B cell (primary cell): ENCODE results near the gene MMGT1.

Source experiments
- EZH2 ChIP-seq: IDR thresholded peaks from 2 replicates; pipeline ENCODE4 v1.6.1; 2012; ENCODE audit warnings: borderline replicate concordance, low read depth, mild to moderate bottlenecking, moderate library complexity, low read length; ENCODE audit not compliant: insufficient read depth, poor library complexity, severe bottlenecking
- TF ChIP-seq, protein P1 (sequence below): fragments of 200-600 bp; IDR thresholded peaks from one replicate; pipeline ENCODE4 v1.8.0; 2022; ENCODE audit warnings: antibody characterized with exemption, mild to moderate bottlenecking

DNA sequence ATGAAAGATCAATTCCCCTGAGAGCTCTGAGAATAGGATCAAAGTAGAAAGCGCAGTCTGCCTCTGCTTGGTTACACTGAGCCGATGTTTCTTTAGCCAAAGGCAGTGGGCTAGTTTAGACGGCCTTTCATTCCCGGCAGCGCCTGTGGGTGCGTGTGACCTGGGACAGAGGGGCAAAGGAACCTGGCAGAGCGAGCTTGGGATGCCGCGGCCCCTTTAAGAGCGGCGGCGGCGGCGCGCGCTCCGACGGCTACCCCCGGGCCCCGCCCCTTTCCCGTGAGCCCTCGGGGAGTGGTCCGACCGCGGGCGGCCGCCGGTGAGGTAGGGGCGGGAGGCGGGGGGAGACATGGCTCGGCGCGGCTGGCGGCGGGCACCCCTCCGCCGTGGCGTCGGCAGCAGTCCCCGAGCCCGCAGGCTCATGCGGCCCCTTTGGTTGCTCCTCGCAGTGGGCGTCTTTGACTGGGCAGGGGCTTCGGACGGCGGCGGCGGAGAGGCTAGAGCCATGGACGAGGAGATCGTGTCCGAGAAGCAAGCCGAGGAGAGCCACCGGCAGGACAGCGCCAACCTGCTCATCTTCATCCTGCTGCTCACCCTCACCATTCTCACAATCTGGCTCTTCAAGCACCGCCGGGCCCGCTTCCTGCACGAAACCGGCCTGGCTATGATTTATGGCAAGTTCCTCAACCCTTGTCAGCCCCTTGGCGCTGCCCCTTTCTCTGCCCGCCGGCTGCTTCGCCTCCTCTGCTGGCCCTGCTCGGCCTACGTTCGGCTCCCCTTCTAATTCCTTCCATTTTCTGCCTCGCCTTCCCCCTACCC, 11.6 kb upstream of the MMGT1 start, which contains the start of gene SLC9A6:
- TF ChIP-seq EZH2: no peak
- TF ChIP-seq, protein P1, sequence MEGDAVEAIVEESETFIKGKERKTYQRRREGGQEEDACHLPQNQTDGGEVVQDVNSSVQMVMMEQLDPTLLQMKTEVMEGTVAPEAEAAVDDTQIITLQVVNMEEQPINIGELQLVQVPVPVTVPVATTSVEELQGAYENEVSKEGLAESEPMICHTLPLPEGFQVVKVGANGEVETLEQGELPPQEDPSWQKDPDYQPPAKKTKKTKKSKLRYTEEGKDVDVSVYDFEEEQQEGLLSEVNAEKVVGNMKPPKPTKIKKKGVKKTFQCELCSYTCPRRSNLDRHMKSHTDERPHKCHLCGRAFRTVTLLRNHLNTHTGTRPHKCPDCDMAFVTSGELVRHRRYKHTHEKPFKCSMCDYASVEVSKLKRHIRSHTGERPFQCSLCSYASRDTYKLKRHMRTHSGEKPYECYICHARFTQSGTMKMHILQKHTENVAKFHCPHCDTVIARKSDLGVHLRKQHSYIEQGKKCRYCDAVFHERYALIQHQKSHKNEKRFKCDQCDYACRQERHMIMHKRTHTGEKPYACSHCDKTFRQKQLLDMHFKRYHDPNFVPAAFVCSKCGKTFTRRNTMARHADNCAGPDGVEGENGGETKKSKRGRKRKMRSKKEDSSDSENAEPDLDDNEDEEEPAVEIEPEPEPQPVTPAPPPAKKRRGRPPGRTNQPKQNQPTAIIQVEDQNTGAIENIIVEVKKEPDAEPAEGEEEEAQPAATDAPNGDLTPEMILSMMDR: no peak
